Neural cell (in vitro differentiated cells): ENCODE measurements around the gene NUDT8. TPM values are rescaled to one million over a fixed set of nuclear protein-coding genes. Genes with fewer than 3 reads are reported as not detected.

Experiments used
- H2AFZ ChIP-seq: fragments of 200-600, 300-800 bp; sonication (generic), shearing (Covaris generic); 2 replicates; pipeline ENCODE4 v1.6.0; 2014; ENCODE audit warnings: low read depth, mild to moderate bottlenecking, antibody characterized with exemption, low read length, moderate library complexity
- H3F3A ChIP-seq: fragments of 200-600 bp; shearing (Covaris generic); 2 replicates; pipeline ENCODE4 v1.6.1; 2016; ENCODE audit warnings: mild to moderate bottlenecking, moderate library complexity, mixed read lengths, antibody characterized with exemption, low read length; ENCODE audit not compliant: insufficient read depth, poor library complexity, severe bottlenecking
- H3K27ac ChIP-seq: fragments of 200-600, 300-800 bp; sonication (generic), shearing (Covaris generic); 2 replicates; pipeline ENCODE4 v1.5.1; 2014; ENCODE audit warnings: mild to moderate bottlenecking, low read length, moderate library complexity
- H3K27me3 ChIP-seq: fragments of 300-800, 200-600 bp; sonication (generic), shearing (Covaris generic); 2 replicates; pipeline ENCODE4 v1.6.0; 2014; ENCODE audit warnings: mild to moderate bottlenecking, low read depth, low read length, moderate library complexity; ENCODE audit not compliant: insufficient read depth
- H3K36me3 ChIP-seq: fragments of 300-800, 200-600 bp; sonication (generic), shearing (Covaris generic); 2 replicates; pipeline ENCODE4 v1.5.1; 2014; ENCODE audit warnings: mild to moderate bottlenecking, antibody characterized with exemption, low read length, moderate library complexity; ENCODE audit not compliant: insufficient read depth
- H3K4me2 ChIP-seq: fragments of 300-800, 200-600 bp; sonication (generic), shearing (Covaris generic); 2 replicates; pipeline ENCODE4 v1.6.0; 2014; ENCODE audit warnings: mild to moderate bottlenecking, low read length
- H3K4me3 ChIP-seq: fragments of 300-800, 200-600 bp; sonication (generic), shearing (Covaris generic); 2 replicates; pipeline ENCODE4 v1.5.1; 2014; ENCODE audit warnings: mild to moderate bottlenecking, low read length, moderate library complexity
- H3K79me2 ChIP-seq: fragments of 200-600 bp; shearing (Covaris generic); replicated peaks from 2 replicates; pipeline ENCODE4 v1.6.0; 2014; ENCODE audit warnings: mild to moderate bottlenecking, low read length, moderate library complexity; ENCODE audit not compliant: insufficient read depth
- H3K9ac ChIP-seq: fragments of 300-800, 200-600 bp; sonication (generic), shearing (Covaris generic); 2 replicates; pipeline ENCODE4 v1.6.1; 2016; ENCODE audit warnings: mild to moderate bottlenecking, low read length, mixed read lengths
- H3K9me2 ChIP-seq: fragments of 200-600 bp; shearing (Covaris generic); 2 replicates; pipeline ENCODE4 v1.6.1; 2016; ENCODE audit warnings: mild to moderate bottlenecking, low read length, mixed read lengths; ENCODE audit not compliant: insufficient read depth
- H3K9me3 ChIP-seq: fragments of 200-600, 300-800 bp; sonication (generic), shearing (Covaris generic); 2 replicates; pipeline ENCODE4 v1.6.1; 2016; ENCODE audit warnings: mild to moderate bottlenecking, mixed run types, low read length, moderate library complexity, mixed read lengths
- H4K20me1 ChIP-seq: fragments of 200-600 bp; shearing (Covaris generic); 2 replicates; pipeline ENCODE4 v1.6.1; 2016; ENCODE audit warnings: mild to moderate bottlenecking, mixed run types; ENCODE audit not compliant: insufficient read depth
- EP300 ChIP-seq: fragments of 450-650 bp; conservative IDR thresholded peaks from 2 replicates; pipeline ENCODE4 v1.6.1; 2014; ENCODE audit warnings: antibody characterized with exemption, mild to moderate bottlenecking, moderate library complexity; ENCODE audit not compliant: poor library complexity, severe bottlenecking
- EZH2 ChIP-seq: fragments of 200-600, 300-800 bp; shearing (Covaris generic), sonication (generic); IDR thresholded peaks from 2 replicates; pipeline ENCODE4 v1.6.1; 2014; ENCODE audit warnings: antibody characterized with exemption, low read length, borderline replicate concordance, mild to moderate bottlenecking; ENCODE audit not compliant: insufficient read depth, poor library complexity, severe bottlenecking
- MXI1 ChIP-seq: fragments of 450-650 bp; conservative IDR thresholded peaks from 2 replicates; pipeline ENCODE4 v1.6.1; 2014; ENCODE audit warnings: antibody characterized with exemption, mild to moderate bottlenecking; ENCODE audit not compliant: poor library complexity, severe bottlenecking
- POLR2AphosphoS5 ChIP-seq: IDR thresholded peaks from 2 replicates; pipeline ENCODE4 v1.6.1; 2012
- RAD21 ChIP-seq: fragments of 450-650 bp; conservative IDR thresholded peaks from 2 replicates; pipeline ENCODE4 v1.6.1; 2014; ENCODE audit warnings: antibody characterized with exemption, mild to moderate bottlenecking, moderate library complexity
- SMC3 ChIP-seq: fragments of 450-650 bp; conservative IDR thresholded peaks from 2 replicates; pipeline ENCODE4 v1.6.1; 2014; ENCODE audit warnings: antibody characterized with exemption, mild to moderate bottlenecking, moderate library complexity; ENCODE audit not compliant: poor library complexity
- TAF1 ChIP-seq: IDR thresholded peaks from 2 replicates; pipeline ENCODE4 v1.6.1; 2012; ENCODE audit warnings: low read depth
- polyA plus RNA-seq: library from polyadenylated mRNA; depleted of rRNA; stranded (reverse); fragments of >200 nt; gene quantifications from 2 replicates; pipeline ENCODE4 v1.2.3, GENCODE V29; 2014
- TF ChIP-seq, protein P1 (sequence below): IDR thresholded peaks from 2 replicates; pipeline ENCODE4 v1.6.1; 2012; ENCODE audit warnings: borderline replicate concordance
- TF ChIP-seq, protein P2 (sequence below): fragments of 450-650 bp; IDR thresholded peaks from 2 replicates; pipeline ENCODE4 v1.5.1; 2014; ENCODE audit warnings: antibody characterized with exemption, mild to moderate bottlenecking, moderate library complexity; ENCODE audit not compliant: poor library complexity, severe bottlenecking

NUDT8 gene
- polyA plus RNA-seq, 1 donor from 2014 or later, result not detected

- Histone ChIP-seq H3K9ac (peak overlapping the region; percentile 91), H3K9me3 (no peaks in the 10 kb centered on the region), H4K20me1 (no peaks in the 10 kb centered on the region), H2AFZ (peak overlapping the region; percentile 94), H3F3A (no peaks in the 10 kb centered on the region), H3K36me3 (no peaks in the 10 kb centered on the region), H3K79me2 (no peaks in the 10 kb centered on the region), H3K4me2 (peak overlapping the region; percentile 57), H3K4me3 (peak overlapping the region; percentile 98), H3K9me2 (no peaks in the 10 kb centered on the region), H3K27ac (peak overlapping the region; percentile 59), H3K27me3 (no peaks in the 10 kb centered on the region)
- TF ChIP-seq RAD21 (peak; percentile 70), MXI1 (peak; percentile 43), POLR2AphosphoS5 (peak; percentile 66), TAF1 (no peak), SMC3 (peak; percentile 78), EP300 (no peak), EZH2 (no peak)
- TF ChIP-seq, protein P1, sequence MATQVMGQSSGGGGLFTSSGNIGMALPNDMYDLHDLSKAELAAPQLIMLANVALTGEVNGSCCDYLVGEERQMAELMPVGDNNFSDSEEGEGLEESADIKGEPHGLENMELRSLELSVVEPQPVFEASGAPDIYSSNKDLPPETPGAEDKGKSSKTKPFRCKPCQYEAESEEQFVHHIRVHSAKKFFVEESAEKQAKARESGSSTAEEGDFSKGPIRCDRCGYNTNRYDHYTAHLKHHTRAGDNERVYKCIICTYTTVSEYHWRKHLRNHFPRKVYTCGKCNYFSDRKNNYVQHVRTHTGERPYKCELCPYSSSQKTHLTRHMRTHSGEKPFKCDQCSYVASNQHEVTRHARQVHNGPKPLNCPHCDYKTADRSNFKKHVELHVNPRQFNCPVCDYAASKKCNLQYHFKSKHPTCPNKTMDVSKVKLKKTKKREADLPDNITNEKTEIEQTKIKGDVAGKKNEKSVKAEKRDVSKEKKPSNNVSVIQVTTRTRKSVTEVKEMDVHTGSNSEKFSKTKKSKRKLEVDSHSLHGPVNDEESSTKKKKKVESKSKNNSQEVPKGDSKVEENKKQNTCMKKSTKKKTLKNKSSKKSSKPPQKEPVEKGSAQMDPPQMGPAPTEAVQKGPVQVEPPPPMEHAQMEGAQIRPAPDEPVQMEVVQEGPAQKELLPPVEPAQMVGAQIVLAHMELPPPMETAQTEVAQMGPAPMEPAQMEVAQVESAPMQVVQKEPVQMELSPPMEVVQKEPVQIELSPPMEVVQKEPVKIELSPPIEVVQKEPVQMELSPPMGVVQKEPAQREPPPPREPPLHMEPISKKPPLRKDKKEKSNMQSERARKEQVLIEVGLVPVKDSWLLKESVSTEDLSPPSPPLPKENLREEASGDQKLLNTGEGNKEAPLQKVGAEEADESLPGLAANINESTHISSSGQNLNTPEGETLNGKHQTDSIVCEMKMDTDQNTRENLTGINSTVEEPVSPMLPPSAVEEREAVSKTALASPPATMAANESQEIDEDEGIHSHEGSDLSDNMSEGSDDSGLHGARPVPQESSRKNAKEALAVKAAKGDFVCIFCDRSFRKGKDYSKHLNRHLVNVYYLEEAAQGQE, result peak; percentile 24
- TF ChIP-seq, protein P2, sequence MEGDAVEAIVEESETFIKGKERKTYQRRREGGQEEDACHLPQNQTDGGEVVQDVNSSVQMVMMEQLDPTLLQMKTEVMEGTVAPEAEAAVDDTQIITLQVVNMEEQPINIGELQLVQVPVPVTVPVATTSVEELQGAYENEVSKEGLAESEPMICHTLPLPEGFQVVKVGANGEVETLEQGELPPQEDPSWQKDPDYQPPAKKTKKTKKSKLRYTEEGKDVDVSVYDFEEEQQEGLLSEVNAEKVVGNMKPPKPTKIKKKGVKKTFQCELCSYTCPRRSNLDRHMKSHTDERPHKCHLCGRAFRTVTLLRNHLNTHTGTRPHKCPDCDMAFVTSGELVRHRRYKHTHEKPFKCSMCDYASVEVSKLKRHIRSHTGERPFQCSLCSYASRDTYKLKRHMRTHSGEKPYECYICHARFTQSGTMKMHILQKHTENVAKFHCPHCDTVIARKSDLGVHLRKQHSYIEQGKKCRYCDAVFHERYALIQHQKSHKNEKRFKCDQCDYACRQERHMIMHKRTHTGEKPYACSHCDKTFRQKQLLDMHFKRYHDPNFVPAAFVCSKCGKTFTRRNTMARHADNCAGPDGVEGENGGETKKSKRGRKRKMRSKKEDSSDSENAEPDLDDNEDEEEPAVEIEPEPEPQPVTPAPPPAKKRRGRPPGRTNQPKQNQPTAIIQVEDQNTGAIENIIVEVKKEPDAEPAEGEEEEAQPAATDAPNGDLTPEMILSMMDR, result peak; percentile 94
These were observed 648 bp upstream of the NUDT8 start for GRCh38 chr11:67630228-67630942.

DNA sequence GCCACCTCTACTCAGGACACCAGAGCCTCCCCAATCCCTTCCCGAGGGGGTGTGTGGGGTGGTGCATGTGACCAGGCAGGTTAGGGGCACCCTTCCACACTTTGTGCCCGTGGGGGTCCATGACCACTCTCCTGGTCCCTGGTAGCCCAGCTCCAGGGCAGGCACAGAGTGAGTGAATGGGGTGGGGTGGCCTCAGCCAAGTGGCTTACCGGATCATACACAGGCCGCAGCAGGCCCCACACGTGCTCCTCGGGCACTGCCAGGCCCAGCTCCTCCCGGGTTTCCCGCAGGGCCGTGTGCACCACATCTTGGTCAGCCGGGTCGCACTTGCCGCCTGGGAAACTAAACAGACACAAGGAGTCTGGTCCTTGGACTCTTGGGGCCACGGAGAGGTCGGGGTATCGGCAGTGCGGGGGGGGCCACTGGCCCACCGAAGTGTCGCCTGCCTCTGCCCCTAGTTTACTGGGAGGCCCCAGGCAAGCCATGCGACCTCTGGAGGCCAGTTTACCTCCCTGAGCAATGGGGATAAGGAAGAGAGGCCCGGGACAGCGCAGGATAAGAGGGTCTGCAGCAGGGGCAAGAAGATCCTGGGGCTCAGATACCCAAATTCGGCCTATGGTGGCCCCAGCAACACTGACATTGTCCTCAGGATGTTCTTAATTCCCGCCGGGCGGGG lies 889 bp downstream of the NUDT8 start:
- Histone ChIP-seq H3K4me2 (no peak overlapping the region), H2AFZ (no peak overlapping the region), H3K27ac (no peak overlapping the region), H3K27me3 (no peaks in the 10 kb centered on the region), H3K9ac (no peak overlapping the region), H3K4me3 (no peak overlapping the region), H3K9me2 (no peaks in the 10 kb centered on the region), H3K79me2 (no peaks in the 10 kb centered on the region), H3F3A (no peaks in the 10 kb centered on the region), H4K20me1 (no peaks in the 10 kb centered on the region), H3K9me3 (no peaks in the 10 kb centered on the region), H3K36me3 (no peaks in the 10 kb centered on the region)
- TF ChIP-seq EZH2 (no peak), MXI1 (no peak)
